MCF 10A (cell line): ENCODE measurements around the gene ISL2. TPM values are rescaled to one million over a fixed set of nuclear protein-coding genes. Genes with fewer than 3 reads are reported as not detected.

Experiments
- BruUV-seq: library from RNA; stranded (reverse); fragments of 400-500 nt; replicated peaks from 2 replicates; lab custom pipeline; 2021; lab: Mats Ljungman, UMichigan
- CTCF ChIA-PET: fragments of 300-600 bp; sonication (Branson Sonifier 250); formaldehyde crosslinking; extraction: SDS; loops from one replicate; lab custom pipeline; 2021; ENCODE audit warnings: antibody characterized with exemption, inconsistent platforms; lab: Yijun Ruan, JAX
- POLR2A ChIA-PET: fragments of 300-600, 350-650 bp; sonication (Branson Sonifier 250); formaldehyde crosslinking; extraction: SDS; loops from one replicate; lab custom pipeline; 2020; ENCODE audit warnings: antibody characterized with exemption, inconsistent platforms; lab: Yijun Ruan, JAX
- DNase-seq: peaks from one replicate; pipeline ENCODE4 v3.0.0-alpha.2; 2018; ENCODE audit not compliant: unreplicated experiment
- H3K27ac Mint-ChIP-seq: one replicate; pipeline ENCODE4 v1.8.0; 2022; ENCODE audit warnings: mild to moderate bottlenecking, low read depth, mixed read lengths; ENCODE audit not compliant: unreplicated experiment
- H3K27me3 Mint-ChIP-seq: one replicate; pipeline ENCODE4 v1.8.0; 2022; ENCODE audit warnings: mixed read lengths; ENCODE audit not compliant: insufficient read depth, unreplicated experiment
- H3K36me3 Mint-ChIP-seq: one replicate; pipeline ENCODE4 v1.8.0; 2022; ENCODE audit warnings: mild to moderate bottlenecking, moderate library complexity, mixed read lengths; ENCODE audit not compliant: insufficient read depth, unreplicated experiment
- H3K4me1 Mint-ChIP-seq: one replicate; pipeline ENCODE4 v1.8.0; 2022; ENCODE audit warnings: mixed read lengths; ENCODE audit not compliant: insufficient read depth, unreplicated experiment
- H3K4me3 Mint-ChIP-seq: one replicate; pipeline ENCODE4 v1.8.0; 2022; ENCODE audit warnings: mild to moderate bottlenecking, moderate library complexity, mixed read lengths; ENCODE audit not compliant: unreplicated experiment
- H3K9me3 Mint-ChIP-seq: one replicate; pipeline ENCODE4 v1.8.0; 2022; ENCODE audit warnings: mixed read lengths; ENCODE audit not compliant: unreplicated experiment
- intact Hi-C: fragments of 100-400 bp; cut with micrococcal nuclease; formaldehyde crosslinking; loops from 2 replicates; pipeline ENCODE4 v1.14.1; 2022
- total RNA-seq: library from RNA; stranded (reverse); gene quantifications from 2 replicates; pipeline ENCODE4 v1.2.3, GENCODE V29; 2022
- TF ChIP-seq, protein P1 (sequence below): fragments of 200-600 bp; IDR thresholded peaks from one replicate; pipeline ENCODE4 v1.8.0; 2022; ENCODE audit warnings: antibody characterized with exemption, mild to moderate bottlenecking; ENCODE audit not compliant: unreplicated experiment

The ISL2 gene
- total RNA-seq, 1 experiment from 2014 or later = not detected

DNA sequence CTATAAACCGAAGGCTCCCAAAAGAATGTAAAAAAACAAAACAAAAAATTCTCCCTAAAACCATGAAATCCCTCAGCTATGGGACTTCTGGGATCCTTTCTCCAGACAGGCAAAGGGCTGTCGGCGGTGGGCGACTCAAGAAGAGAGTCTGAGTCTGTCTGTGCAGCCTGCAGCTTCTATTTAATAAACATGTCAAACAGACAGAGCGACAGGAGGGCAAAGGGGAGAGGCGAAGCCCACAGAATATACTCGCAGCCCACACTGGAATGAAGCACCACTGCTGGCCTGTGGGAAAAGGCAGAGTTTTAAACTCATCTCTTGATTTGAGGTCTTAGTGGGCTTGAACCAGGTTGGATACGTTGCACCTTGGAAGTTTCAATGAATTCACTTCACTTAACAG, 40.2 kb downstream of the ISL2 start:
- Mint-ChIP-seq H3K27ac (no peak overlapping the region), H3K27me3 (no peaks in the 10 kb centered on the region), H3K9me3 (no peaks in the 10 kb centered on the region), H3K36me3 (peaks cover 4% of the 10 kb centered on the region), H3K4me1 (no peaks in the 10 kb centered on the region), H3K4me3 (no peak overlapping the region)
- ChIA-PET POLR2A (no interaction called here), CTCF (interaction anchor here (1.1 kb wide), 1 partner anchor 22 kb away, joined by 3 read pairs; no protein-coding TSS in a partner anchor)
- no TSS peak for BruUV-seq
- intact Hi-C loops = no loop called here
- no peak for DNase-seq
- TF ChIP-seq, protein P1, sequence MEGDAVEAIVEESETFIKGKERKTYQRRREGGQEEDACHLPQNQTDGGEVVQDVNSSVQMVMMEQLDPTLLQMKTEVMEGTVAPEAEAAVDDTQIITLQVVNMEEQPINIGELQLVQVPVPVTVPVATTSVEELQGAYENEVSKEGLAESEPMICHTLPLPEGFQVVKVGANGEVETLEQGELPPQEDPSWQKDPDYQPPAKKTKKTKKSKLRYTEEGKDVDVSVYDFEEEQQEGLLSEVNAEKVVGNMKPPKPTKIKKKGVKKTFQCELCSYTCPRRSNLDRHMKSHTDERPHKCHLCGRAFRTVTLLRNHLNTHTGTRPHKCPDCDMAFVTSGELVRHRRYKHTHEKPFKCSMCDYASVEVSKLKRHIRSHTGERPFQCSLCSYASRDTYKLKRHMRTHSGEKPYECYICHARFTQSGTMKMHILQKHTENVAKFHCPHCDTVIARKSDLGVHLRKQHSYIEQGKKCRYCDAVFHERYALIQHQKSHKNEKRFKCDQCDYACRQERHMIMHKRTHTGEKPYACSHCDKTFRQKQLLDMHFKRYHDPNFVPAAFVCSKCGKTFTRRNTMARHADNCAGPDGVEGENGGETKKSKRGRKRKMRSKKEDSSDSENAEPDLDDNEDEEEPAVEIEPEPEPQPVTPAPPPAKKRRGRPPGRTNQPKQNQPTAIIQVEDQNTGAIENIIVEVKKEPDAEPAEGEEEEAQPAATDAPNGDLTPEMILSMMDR = no peak

DNA sequence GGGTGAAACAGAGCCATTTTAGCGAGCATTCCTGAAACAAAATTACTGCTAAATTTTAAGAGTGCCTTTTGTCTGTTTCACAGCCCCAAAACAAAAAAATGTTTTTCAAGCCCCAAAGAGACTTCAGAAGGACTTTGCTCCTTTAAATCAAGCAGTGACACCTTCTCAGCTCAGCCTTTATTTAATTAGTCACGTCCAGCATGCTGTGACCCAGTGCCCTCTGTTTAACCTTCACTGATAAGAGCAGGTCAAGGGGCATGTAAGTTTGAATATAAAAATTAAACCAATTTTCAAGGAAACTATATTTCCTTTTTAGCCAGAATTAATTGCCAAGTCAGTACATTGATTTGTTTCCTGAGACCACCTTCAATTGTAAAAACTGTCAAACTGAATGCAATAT, 40.6 kb downstream of the ISL2 start:
- Mint-ChIP-seq H3K9me3 (no peaks in the 10 kb centered on the region), H3K4me3 (no peak overlapping the region), H3K36me3 (peaks cover 4% of the 10 kb centered on the region), H3K4me1 (no peaks in the 10 kb centered on the region), H3K27me3 (no peaks in the 10 kb centered on the region), H3K27ac (no peak overlapping the region)
- CTCF ChIA-PET = interaction anchor here (1.1 kb wide), 1 partner anchor 21 kb away, joined by 3 read pairs; no protein-coding TSS in a partner anchor
- intact Hi-C loops = no loop called here
- TF ChIP-seq, protein P1 = no peak
- no peak for DNase-seq
- POLR2A ChIA-PET = no interaction called here
- BruUV-seq = no TSS peak

DNA sequence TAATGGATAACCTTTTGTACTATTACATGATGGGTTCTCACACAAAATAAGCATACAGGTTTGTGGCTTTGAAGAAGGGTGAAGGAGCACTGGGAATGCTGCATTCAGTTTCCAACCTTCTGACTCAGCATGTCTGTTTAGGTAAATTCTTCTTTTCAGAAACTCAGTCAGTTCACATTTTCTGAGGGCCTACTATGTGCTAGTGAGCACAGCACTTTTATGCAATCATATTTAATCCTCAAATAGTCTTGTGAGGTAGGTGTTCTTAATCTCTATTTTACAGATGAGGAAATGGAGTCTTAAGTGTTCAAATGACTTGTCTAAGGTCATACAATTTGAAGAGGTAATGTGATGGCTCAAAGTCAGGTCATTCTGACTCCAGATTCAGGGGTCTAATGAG, 41.2 kb downstream of the ISL2 start:
- no peaks in the 10 kb centered on the region for H3K36me3 Mint-ChIP-seq
- H3K4me1 Mint-ChIP-seq = no peaks in the 10 kb centered on the region
- no peak overlapping the region for H3K27ac Mint-ChIP-seq
- intact Hi-C loops = no loop called here
- no peak for DNase-seq
- CTCF ChIA-PET = interaction anchor here (1.1 kb wide), 1 partner anchor 21 kb away, joined by 3 read pairs; no protein-coding TSS in a partner anchor
- POLR2A ChIA-PET = no interaction called here
- no peaks in the 10 kb centered on the region for H3K9me3 Mint-ChIP-seq
- TF ChIP-seq, protein P1 = no peak
- no TSS peak for BruUV-seq
- no peak overlapping the region for H3K4me3 Mint-ChIP-seq
- no peaks in the 10 kb centered on the region for H3K27me3 Mint-ChIP-seq

DNA sequence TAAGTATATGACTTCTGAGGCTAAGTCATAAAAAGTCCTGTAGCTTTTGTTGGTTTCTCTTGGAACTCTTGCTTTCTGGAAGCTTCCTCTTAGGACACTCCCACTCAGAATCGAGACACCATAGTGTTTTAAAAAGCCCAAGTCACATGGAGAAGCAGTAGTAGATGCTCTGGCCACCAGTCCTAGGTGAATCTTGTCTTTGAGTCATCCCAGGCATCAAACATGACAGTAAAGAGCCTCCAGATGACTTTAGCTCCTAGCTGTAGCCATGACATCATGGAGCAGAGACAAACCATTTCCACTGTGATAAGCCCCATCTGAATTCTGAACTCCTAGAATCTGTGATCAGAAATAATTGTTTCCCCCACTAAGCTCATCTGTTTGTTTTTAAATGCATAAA, 42.1 kb downstream of the ISL2 start:
- Mint-ChIP-seq H3K27ac (no peak overlapping the region), H3K4me3 (no peak overlapping the region), H3K9me3 (no peaks in the 10 kb centered on the region), H3K4me1 (no peaks in the 10 kb centered on the region), H3K27me3 (no peaks in the 10 kb centered on the region), H3K36me3 (no peaks in the 10 kb centered on the region)
- ChIA-PET CTCF (no interaction called here), POLR2A (no interaction called here)
- DNase-seq = no peak
- BruUV-seq = no TSS peak
- intact Hi-C loops = no loop called here
- TF ChIP-seq, protein P1 = no peak
